A673 (cell line): ENCODE data around the gene POLN. TPM values are rescaled to one million over a fixed set of nuclear protein-coding genes. Genes with fewer than 3 reads are reported as not detected.

Experiments
- BruUV-seq: library from RNA; stranded (reverse); fragments of 400-500 nt; replicated peaks from 2 replicates; lab custom pipeline; 2021; lab: Mats Ljungman, UMichigan
- CTCF ChIA-PET: fragments of 300-600 bp; sonication (Branson Sonifier 250); formaldehyde crosslinking; loops from one replicate; lab custom pipeline; 2022; ENCODE audit warnings: antibody characterized with exemption; lab: Charles Lee
- POLR2A ChIA-PET: fragments of 300-600 bp; sonication (Branson Sonifier 250); formaldehyde crosslinking; loops from one replicate; lab custom pipeline; 2022; ENCODE audit warnings: antibody characterized with exemption; ENCODE audit not compliant: low non-redundant PET; lab: Charles Lee
- DNase-seq: peaks from one replicate; pipeline ENCODE4 v3.0.0-alpha.2; 2015; ENCODE audit warnings: low spot score
- H3K27ac ChIP-seq: fragments of 200-600 bp; sonication (generic); 2 replicates; pipeline ENCODE4 v1.5.1; 2016; ENCODE audit warnings: mixed run types, low read depth, mild to moderate bottlenecking, mixed read lengths, antibody characterized with exemption, low read length; ENCODE audit not compliant: poor library complexity, severe bottlenecking
- H3K27me3 ChIP-seq: fragments of 200-600 bp; sonication (generic); replicated peaks from 2 replicates; pipeline ENCODE4 v1.6.1; 2017; ENCODE audit warnings: mixed run types, low read depth, mild to moderate bottlenecking, mixed read lengths, antibody characterized with exemption, low read length; ENCODE audit not compliant: insufficient read depth, poor library complexity
- H3K36me3 ChIP-seq: fragments of 200-600 bp; sonication (generic); 2 replicates; pipeline ENCODE4 v1.6.1; 2016; ENCODE audit warnings: mixed run types, mild to moderate bottlenecking, mixed read lengths, antibody characterized with exemption, low read length; ENCODE audit not compliant: insufficient read depth, poor library complexity, severe bottlenecking
- H3K4me1 ChIP-seq: fragments of 200-600 bp; sonication (generic); 2 replicates; pipeline ENCODE4 v1.6.1; 2017; ENCODE audit warnings: mixed run types, mild to moderate bottlenecking, mixed read lengths, antibody characterized with exemption, low read length; ENCODE audit not compliant: insufficient read depth, poor library complexity, severe bottlenecking
- H3K4me3 ChIP-seq: fragments of 200-600 bp; sonication (generic); 2 replicates; pipeline ENCODE4 v1.5.1; 2016; ENCODE audit warnings: low read depth, mixed run types, mild to moderate bottlenecking, mixed read lengths, low read length; ENCODE audit not compliant: poor library complexity, severe bottlenecking
- H3K9me3 ChIP-seq: fragments of 200-600 bp; sonication (generic); 2 replicates; pipeline ENCODE4 v1.6.1; 2016; ENCODE audit warnings: mixed run types, low read depth, mild to moderate bottlenecking, mixed read lengths, antibody characterized with exemption, low read length; ENCODE audit not compliant: poor library complexity, severe bottlenecking
- EZH2 ChIP-seq: fragments of 200-600 bp; sonication (generic); IDR thresholded peaks from 2 replicates; pipeline ENCODE4 v1.6.1; 2017; ENCODE audit warnings: borderline replicate concordance, low read depth, mild to moderate bottlenecking, mixed read lengths, antibody characterized with exemption, low read length; ENCODE audit not compliant: poor library complexity, severe bottlenecking
- intact Hi-C: fragments of 100-400 bp; cut with micrococcal nuclease; formaldehyde crosslinking; loops from one replicate; pipeline ENCODE4 v1.10.0; 2022; ENCODE audit not compliant: unreplicated experiment
- total RNA-seq: library from RNA; stranded (reverse); gene quantifications from 2 replicates; pipeline ENCODE4 v1.2.3, GENCODE V29; 2021
- TF ChIP-seq, protein P1 (sequence below): fragments of 300-800, 200-600 bp; sonication (generic); conservative IDR thresholded peaks from 2 replicates; pipeline ENCODE4 v1.5.1; 2017; ENCODE audit warnings: low read depth, mild to moderate bottlenecking, antibody characterized with exemption, low read length, moderate library complexity, mixed read lengths

POLN gene
- total RNA-seq, 1 experiment from 2014 or later: 4.0 TPM

DNA sequence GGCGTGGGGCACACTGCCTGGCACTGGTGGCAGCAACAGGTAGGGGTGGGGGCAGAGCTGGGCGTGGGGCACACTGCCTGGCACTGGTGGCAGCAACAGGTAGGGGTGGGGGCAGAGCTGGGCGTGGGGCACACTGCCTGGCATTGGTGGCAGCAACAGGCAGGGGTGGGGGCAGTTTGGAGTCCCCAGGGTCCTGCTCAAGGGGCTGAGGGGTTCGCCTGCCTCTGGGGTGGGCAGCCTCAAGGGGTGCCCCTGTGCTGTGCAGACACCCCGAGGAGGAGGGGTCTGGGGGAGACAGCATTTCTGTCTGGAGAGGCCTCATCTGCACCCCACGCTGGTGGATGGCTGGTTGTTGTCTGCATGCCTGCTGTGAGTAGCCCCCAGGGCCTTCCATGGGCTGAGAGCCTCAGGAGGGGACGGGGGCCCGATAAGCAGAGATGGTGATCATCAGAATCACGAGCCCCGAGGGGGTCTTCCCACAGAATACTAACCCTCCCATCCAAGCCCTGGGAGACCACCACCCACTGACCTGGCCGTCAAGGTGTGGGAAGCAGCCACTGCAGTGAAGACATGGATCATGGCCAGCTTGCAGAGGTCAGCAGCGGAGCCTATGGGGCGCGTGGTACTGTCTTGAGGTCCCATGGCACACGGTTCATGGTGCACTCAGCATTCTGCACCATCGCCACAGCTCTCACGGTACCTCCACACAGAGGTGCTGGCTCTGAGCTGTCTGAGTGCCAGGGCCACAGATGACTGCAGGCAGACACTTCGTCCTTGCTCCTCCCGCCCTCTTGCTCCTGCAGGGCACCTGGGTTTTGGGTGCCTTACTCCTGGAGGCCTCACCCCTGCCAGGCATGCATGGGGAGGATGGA, 161.3 kb downstream of the POLN start:
- BruUV-seq: no TSS peak
- Histone ChIP-seq H3K4me1 (no peaks in the 10 kb centered on the region), H3K27ac (no peak overlapping the region), H3K9me3 (no peaks in the 10 kb centered on the region), H3K4me3 (no peak overlapping the region), H3K36me3 (no peaks in the 10 kb centered on the region), H3K27me3 (no peaks in the 10 kb centered on the region)
- ChIA-PET CTCF (no interaction called here), POLR2A (no interaction called here)
- intact Hi-C loops: no loop called here
- no peak for DNase-seq
- TF ChIP-seq, protein P1, sequence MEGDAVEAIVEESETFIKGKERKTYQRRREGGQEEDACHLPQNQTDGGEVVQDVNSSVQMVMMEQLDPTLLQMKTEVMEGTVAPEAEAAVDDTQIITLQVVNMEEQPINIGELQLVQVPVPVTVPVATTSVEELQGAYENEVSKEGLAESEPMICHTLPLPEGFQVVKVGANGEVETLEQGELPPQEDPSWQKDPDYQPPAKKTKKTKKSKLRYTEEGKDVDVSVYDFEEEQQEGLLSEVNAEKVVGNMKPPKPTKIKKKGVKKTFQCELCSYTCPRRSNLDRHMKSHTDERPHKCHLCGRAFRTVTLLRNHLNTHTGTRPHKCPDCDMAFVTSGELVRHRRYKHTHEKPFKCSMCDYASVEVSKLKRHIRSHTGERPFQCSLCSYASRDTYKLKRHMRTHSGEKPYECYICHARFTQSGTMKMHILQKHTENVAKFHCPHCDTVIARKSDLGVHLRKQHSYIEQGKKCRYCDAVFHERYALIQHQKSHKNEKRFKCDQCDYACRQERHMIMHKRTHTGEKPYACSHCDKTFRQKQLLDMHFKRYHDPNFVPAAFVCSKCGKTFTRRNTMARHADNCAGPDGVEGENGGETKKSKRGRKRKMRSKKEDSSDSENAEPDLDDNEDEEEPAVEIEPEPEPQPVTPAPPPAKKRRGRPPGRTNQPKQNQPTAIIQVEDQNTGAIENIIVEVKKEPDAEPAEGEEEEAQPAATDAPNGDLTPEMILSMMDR: no peak
- no peak for TF ChIP-seq EZH2

DNA sequence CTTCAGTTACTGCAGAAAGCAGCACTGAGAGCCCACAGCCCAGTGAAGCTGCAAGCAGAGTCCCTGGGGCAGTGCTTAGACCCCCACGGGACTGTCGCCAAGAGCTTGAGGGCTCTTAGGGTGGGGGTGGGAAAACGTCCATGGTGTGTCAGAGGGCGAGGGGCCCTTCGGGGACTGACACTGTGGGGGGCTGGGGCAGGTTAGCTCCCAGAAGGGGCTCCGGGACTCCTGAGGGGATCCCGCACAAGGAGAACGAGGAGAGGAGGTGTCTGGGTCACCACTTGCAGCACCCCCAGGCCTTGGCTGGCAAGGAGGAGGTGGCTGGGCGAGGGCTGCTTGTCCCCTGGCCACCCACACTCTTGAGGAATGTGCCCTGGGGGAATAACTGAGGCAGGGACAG, 162.0 kb downstream of the POLN start:
- TF ChIP-seq EZH2: no peak
- TF ChIP-seq, protein P1: no peak
- Histone ChIP-seq H3K9me3 (no peaks in the 10 kb centered on the region), H3K27me3 (no peaks in the 10 kb centered on the region), H3K4me1 (no peaks in the 10 kb centered on the region), H3K27ac (no peak overlapping the region), H3K36me3 (no peaks in the 10 kb centered on the region), H3K4me3 (no peak overlapping the region)
- DNase-seq: no peak
- ChIA-PET CTCF (no interaction called here), POLR2A (no interaction called here)
- intact Hi-C loops: no loop called here
- no TSS peak for BruUV-seq

DNA sequence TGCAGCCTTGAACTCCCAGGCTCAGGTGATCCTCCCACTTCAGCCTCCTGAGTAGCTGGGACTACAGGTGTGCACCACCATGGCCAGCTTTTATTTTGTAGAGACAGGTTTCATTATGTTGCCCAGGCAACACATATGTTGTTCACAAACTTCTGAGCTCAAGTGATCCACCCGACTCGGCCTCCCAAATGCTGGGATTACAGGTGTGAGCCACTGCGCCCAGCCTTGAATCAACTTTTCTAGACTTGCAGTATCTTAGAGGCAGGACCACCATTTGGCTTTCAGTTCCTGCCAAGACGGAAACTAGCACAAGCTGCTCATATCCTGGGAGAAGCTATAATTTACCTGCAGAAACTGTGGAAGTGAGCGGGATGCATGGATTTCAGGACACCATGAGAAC, 162.9 kb downstream of the POLN start:
- H3K27me3 ChIP-seq: no peaks in the 10 kb centered on the region
- ChIA-PET POLR2A (no interaction called here), CTCF (no interaction called here)
- H3K4me3 ChIP-seq: no peak overlapping the region
- intact Hi-C loops: no loop called here
- H3K9me3 ChIP-seq: no peaks in the 10 kb centered on the region
- TF ChIP-seq EZH2: no peak
- TF ChIP-seq, protein P1: no peak
- BruUV-seq: no TSS peak
- no peaks in the 10 kb centered on the region for H3K36me3 ChIP-seq
- H3K4me1 ChIP-seq: no peaks in the 10 kb centered on the region
- DNase-seq: no peak
- no peak overlapping the region for H3K27ac ChIP-seq
